OCI-M2 (cell line): ENCODE results near the gene ALOXE3.
A peak's percentile ranks its signal among the peaks of the same experiment; 100 is the strongest.
"Not testable (repeated sequence)": the region's sequence is repeated elsewhere in the genome, so short reads cannot be mapped to it uniquely, and the experiment has no call there.

Experiments
- DNase-seq: peaks from one replicate; lab custom pipeline; 2025; ENCODE audit not compliant: unreplicated experiment; lab: John Stamatoyannopoulos, UW

The ALOXE3 gene

DNA sequence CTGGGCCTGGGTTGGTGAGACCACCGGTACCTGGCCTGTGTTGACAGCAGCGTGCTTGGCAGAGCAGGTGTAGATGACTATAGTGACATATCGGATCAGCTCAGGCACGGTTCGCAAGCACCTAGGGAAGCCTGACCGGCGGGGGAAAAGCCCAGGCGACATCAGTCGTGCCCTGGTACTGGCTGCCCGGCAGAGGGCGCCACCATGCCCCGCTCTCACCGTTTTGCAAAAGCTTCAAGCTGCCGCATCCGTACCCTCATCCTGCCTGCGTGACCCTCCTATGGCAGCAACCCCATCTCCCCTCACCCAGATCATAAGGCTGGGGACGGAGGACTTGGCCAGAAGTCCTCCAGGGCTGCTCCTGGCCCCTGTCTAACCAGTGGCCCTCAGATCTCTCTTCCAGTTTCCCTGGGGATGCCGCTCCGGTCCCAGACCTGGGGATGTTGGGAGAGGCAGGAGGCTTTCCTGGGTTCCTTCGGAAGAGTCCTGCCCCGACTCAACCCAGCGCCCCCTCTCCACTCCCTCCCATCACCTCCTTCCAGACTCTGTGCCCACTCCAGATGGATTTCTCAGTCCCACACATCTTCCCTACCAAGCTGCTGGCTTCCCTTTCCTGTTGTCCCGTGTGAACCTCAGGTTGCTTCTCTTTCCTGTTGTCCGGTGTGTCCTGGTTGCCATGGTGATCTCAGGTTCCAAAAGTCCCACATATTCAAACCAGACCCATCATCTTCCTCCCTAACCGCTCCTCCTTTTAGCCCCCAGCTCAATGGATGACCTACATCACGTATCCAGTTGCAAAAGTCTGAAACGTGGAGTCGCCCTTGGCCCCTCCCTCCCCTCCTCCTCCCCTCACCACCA, 44.5 kb downstream of the ALOXE3 start:
- peak; percentile 4 for DNase-seq

DNA sequence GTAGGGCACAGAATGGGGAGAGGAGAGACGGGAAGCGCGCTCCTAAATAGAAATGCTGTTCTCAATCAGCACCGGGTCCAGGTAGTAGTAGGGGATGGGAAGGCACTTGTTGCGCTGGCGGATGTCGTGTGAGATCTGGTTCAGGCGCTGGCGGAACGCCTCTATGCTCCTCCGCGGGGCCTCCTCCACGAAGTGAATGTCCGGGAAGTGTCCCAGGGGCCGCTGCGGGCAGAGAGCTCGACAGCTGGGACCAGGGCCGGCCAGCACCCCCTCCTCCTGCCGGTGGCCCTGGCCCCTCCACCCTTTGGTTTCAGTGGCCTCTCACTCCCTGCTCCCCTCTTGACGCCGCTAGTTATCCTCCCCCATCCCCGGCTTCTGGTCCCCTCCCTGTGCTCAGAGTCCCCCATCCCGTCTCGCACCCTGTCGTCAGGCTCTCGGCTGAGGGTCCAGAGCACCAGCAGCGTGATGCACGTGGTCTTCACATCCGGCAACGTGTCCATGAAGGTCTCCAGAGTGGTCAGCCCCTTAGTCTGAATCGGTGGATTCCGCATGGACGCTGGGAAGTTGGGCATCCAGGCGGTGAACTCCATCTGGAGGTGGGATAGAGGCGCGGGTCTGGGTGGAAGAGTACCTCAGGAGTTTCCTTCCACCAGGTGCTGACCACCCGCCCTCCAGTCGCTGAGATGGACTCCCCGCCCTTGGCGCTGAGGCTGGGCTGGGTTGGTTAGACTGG, 45.4 kb downstream of the ALOXE3 start:
- DNase-seq = no peak

DNA sequence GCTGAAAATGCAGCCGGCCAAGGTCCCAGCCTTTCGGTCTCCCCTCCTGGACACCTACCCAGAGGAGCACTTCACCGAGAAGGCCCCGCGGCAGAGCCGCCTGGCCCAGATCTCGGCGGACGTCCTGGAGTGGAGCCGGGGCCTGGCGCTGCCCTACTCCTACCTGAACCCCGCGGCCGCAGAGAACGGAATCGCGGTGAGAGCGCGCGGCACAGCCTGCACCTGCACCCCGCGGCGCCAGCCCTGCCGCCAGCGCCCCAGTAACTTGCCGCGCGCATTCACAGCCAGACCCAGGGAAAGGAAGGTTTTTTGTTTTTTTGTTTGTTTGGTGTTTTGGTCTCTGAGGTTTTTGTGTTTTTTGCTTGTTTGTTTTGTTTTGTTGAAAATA, 46.0 kb downstream of the ALOXE3 start:
- DNase-seq = no peak

DNA sequence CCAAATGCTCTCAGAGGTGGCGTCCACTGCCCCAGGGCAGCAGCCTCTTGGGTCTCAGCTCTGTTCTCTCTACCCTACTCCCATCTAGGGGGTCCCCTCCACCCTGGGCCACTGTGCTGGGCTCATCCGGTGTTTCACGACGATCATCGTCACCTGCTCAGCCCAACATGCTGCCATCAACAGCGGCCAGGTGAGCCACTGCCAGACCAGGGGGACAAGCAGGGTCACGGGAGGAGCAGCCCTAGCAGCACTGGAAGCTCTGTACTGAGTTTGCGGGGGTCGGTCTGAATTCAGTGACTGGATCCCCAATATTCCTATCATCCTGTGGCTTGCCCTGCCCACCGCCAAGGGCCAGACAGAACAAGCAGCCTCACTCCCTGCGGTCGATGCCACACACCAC, 46.8 kb downstream of the ALOXE3 start:
- DNase-seq = no peak

DNA sequence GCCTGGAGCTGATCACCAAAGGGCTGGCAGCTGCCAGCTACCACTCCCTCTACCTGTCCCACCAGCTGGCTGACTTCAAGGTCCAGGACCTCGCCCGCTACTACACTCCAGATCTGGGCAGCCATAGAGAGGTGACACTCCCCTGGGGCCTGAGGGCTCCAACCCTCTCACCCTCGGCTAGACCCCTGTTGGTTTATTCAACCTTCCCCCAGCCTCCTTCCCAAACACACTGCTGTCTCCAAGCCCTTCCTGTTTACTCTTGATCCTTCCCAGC, 48.8 kb downstream of the ALOXE3 start:
- DNase-seq = no peak

DNA sequence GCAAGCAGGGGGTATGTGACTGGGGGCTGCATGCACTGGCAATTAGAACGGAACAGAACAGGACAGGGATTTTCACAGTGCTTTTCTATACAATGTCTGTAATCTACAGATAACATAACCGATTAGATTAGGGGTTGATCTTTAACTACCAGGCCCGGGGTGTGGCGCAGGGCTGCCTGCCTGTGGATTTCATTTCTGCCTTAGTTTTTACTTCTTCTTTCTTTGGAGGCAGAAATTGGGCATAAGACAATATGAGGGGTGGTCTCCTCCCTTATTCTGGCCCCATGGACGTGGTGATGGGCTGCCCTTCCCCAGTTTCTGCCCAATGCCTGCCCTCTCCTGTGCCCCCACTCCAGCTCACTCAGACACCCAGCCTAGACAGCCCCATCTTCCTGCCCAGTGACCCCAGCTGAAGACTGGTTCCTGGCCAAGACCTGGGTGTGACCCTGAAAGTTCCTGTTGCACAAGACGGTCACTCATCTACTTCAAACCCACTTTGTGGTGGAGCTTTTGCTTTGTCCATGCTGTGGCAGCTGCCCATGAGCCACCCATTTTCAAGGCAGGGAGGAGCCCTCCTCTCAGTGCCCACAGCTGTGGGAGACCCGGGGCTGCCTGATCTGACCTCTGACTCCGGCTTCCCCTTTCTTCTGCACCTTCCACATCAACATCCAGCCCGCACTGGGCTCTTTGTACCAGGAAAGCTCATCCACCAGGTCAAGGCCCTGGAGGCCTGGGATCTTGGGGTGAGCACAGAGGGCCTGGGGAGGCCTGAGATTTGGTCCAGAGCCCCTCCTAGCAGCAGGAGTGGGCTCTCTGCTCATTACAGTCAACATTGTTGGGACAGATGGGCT, 49.4 kb downstream of the ALOXE3 start:
- no peak for DNase-seq

DNA sequence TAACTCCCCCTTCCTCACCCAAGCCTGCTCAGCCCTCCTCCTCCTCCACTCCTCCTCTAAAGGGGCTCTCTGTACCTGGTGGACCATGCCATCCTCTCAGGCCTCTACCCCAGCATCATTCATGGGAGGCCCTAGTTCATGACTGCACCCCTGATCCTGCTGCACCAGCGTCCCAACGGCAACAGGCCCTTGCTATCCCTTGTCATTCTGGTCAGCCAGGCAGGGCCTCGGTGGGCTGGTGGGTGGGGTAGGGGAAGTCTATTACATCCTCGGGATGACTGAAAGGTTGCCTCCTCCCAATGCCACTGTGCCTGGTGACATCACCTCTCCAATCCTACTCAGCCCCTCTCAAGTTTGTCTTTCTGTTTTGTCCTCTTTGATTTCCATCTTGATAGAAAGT, 50.5 kb downstream of the ALOXE3 start:
- no peak for DNase-seq

DNA sequence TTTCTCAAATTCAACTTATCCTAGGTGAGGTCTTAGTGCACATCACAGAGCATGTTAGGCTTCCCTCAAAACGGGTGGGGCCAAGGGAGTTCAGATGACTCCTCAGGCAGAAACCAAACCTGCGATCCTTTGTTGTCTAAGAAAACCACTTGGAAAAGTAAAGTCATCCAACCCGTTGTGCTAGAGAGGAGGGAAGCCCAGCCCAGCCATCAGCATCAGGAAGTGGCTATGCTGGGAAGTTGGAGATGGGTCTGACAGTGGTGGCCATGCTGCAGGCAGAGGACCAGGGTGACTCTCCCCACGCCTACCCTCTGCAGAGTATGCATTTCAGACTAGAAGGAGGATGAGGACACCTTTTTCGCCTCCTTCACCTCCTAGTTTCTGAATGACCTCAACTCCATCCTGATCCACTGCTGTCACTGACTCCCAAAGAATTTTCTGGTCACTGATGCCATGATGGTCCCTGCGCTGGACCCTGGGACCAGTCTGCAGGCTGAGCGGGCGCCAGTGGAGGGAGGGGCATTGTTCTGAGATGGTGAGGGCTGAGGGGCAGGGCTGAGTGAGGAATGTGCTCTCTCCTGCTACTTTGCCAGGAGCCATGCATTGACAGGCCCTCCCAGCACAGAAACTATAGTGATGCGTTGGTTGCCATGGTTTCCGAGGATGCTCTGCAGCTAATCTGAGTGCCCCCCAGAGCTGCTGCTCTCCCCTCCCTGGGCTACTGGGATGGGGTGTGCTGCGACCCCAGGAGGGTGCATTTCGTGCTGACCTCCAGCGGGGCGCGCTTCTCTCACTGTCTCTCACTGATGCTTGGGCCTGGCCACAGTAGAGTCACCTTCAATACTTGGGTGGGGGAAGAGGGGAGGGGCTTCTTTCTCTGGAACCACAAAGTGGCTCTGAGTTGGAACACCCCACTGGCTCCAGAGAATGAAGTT, 51.2 kb downstream of the ALOXE3 start:
- DNase-seq = no peak

DNA sequence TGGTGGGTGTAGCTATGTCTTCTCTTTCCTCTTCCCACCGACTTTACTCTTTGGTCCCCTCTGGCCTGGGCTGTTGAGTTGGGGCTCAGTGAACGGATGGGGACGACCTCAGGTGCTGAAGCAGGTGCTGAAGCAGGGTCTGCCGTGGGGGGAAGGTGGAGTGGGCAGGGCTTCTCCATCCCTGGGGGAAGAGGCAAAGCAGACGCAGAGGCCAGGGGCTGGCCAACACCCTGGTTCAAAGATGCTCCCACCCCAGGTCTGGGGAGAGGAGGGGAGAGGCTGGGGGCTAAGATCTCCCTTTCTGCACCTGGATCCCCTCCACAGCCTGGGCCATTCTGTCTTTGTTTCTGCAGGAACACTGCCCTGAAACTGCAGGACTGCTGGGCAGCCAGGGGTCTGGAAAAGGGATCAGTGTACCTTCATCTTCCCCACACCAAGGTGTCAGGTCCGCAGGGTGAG, 53.7 kb downstream of the ALOXE3 start:
- DNase-seq = no peak

DNA sequence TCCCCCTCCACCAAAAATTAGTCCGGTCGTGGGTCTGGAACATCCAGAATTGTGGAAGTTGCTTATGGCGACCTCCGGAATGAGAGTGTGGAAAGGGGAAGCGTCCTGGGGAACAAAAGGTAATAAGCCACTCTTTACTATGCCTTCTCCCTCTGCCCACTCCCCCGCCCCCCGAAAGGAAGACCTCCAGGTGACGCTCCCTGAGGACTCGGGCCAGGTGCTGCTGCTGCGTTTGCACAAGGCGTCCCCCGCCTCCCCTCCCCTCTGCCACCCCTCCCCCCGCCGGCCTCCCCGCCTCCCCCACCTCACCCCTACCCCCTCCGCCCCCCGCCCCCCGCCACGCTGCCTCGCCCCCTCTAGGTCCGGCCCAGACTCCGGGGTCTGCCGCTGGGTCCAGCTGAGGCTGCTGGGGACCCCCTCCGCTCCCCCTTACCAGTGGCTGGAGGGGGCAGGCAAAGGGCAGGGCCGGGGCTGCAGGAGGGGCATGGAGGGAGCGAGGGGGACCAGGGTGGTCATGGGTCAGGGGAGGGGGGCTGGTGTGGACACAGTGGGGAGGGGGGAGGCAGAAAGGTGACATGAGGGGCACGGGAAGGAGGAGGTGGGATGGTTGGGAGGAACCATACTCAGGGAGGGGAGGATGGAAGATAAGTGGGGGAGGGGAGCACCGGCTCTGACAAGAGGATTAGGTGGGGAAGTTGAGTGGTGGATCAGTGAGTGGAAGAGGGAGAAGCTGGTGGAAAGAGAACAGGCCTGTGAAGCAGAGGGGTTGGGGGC, 54.4 kb downstream of the ALOXE3 start:
- DNase-seq = no peak

DNA sequence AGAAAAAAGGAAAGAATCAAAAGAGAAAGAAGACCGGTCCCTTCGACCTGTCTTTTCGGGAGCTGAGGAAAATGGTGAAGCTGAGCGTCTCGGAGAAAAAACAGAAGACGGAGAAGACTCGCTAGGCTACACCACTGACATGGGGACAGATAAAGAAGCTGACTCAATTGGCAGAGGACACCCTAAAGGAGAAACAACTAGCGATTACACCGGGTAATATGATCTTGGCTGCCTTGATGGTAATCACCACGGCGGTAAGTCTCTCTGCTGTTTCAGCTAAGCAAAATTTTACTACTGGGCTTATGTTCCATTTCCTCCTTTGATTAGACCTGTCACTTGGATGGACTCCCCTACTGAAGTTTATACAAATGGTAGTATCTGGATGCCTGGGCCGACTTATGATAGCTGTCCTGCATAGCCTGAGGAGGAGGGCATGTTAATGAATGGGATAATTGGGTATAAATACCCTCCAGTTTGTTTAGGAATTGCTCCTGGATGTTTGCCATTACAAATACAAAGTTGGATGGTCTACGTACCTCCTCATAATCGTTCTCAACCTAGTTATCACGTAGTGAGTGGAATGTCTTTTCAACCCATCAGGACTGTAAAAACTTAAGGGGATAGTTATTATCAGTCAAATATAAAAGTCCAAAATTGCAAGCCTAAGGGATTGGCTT, 55.4 kb downstream of the ALOXE3 start:
- peak; percentile 33 for DNase-seq

DNA sequence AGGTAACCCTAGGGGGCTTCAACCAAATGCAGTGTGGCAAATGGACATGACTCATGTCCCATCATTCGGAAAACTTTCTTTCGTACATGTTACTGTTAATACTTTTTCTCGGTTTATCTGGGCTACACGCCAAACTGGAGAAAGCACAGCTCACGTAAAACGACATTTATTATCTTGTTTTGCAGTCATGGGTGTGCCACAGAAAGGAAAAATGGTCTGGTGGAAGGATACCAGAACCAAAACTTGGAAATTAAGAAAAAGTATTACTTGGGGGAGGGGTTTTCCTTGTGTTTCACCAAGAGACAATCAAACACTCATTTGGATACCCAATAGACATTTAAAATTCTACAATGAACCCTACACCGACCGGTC, 55.9 kb downstream of the ALOXE3 start:
- DNase-seq = no peak

DNA sequence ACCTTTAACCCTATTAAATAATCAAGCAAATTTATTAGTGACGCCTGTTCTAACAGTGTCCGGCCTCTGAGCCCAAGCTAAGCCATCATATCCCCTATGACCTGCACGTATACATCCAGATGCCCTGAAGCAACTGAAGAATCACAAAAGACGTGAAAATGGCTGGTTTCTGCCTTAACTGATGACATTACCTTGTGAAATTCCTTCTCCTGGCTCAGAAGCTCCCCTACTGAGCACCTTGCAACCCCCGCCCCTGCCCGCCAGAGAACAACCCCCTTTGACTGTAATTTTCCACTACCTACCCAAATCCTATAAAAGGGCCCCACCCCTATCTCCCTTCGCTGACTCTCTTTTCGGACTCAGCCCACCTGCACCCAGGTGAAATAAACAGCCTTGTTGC, 56.5 kb downstream of the ALOXE3 start:
- DNase-seq = not testable (repeated sequence)

DNA sequence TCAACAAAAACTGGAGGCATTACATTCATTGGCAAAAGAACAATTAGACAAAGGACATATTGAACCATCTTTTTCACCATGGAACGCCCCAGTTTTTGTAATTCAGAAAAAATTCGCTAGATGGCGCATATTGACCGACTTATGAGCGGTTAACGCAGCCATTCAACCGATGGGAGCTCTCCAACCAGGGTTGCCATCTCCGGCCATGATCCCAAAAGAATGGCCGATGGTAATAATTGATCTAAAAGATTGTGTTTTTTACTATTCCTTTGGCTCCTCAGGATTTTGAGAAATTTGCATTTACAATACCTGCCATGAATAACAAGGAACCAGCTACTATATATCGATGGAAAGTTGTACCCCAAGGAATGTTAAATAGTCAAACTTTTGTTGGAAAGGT, 58.0 kb downstream of the ALOXE3 start:
- DNase-seq = peak; percentile 49

DNA sequence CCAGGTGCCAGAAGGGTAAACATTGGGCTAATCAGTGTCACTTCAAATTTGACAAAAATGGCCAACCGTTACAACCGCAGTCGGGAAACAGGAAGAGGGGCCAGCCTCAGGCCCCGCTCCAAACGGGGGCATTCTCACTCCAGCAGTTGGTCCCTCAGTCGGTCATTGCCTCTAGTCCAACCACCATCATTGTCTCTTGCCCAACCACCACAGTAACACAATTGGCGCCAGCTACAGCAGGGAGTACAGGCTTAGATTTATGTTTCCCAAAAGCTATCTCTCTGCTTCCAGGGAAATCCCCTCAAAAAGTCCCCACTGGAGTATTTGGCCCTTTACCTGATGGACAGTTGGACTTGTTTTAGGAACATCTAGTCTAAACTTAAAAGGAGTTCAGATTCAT, 59.2 kb downstream of the ALOXE3 start:
- no peak for DNase-seq

DNA sequence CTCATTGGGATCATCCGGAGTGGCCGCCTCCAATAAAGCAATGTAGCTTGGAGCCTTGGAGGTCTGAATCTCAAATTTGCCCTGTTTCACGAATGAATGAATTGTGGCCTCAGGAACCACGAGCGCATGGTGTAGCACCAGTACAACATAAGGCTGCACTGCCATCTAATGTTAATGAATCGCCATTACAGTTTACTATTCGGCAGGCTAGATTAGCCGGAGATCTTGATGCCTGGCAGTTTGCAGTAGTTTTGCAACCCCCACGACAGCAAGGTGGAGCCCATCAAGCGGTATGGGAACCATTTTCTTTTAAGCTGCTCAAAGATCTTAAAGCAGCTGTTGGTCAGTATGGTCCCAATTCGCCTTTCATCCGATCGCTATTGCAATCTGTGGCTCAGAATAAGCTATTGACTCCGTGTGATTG, 60.6 kb downstream of the ALOXE3 start:
- DNase-seq = peak; percentile 63

DNA sequence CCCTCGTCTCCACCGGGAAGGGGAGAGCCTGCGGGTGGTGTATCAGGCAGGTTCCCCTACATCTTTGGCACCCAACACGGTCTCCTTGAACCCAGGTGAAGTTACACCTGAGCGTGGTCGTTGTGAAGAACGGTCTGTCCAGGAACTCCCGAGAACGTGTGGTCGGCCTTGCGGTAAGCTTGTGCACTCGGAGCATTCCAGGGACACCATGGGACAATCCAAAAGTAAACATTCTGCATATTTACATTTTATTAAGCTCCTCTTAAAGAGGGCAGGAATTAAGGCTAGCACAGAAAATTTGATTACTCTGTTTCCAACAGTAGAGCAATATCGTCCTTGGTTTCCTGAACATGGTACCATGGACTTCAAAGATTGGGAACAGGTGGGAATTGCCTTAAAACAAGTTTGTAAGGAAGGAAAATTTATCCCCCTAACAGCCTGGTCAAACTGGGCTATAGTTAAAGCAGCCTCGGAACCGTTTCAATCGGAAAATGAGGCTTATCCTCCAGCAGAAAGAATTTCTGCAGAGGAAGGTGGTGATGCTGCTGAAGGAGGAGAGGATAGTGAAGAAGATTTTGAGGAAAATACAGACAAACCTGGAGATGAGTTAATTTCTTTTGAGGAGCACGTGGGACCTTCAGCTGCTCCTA, 61.2 kb downstream of the ALOXE3 start:
- no peak for DNase-seq

DNA sequence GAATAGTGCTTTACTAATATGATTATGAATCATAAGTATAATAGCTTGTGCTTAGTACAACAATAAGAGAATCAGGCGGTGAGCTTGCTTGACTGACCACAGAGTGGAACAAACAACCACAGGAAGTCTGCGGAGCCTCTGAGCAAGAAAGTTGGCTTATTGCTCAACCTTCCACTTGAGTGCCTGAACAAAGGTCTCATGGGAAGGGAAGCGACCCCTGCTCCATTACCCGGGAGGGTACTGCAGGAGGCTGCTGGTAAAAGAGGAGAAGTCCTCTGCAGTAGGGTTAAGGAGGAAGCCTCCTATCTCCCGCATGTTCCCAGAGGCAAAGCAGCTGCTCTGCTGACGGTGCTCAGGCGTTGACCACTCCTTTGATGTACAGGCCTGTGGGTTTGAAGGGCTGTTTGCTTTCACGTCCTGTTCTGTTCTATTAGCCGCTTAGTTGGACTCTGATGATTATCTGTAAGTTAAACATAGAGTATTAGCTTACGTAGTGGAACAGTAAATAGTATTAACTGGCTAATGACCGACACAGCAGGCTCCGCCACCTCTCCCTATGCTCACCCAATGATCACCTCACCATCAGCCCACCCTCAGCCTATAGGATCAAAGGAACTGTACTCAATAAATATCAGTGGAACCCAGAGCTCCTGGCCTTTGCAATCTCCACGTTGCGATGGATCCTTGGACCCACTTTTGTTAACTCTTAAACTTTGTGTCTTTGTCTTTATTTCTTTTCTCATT, 61.9 kb downstream of the ALOXE3 start:
- DNase-seq = no peak
